Liver (tissue), 9 donors: ENCODE measurements around the gene FER. TPM values are rescaled to one million over a fixed set of nuclear protein-coding genes. Genes with fewer than 3 reads are reported as not detected.

Experiments
- DNase-seq: peaks from one replicate; pipeline ENCODE4 v3.0.0-alpha.2; 2017; ENCODE audit warnings: low spot score
- H3K27ac ChIP-seq, 2 donors: one replicate each; pipeline ENCODE4 v1.7.0; 2013; ENCODE audit warnings: inconsistent platforms in 2 of 2, low read length in 2 of 2, control low read depth in 1 of 2, low read depth in 1 of 2, mild to moderate bottlenecking in 1 of 2
- H3K27me3 ChIP-seq, 4 donors: one replicate each; pipeline versions ENCODE4 v1.6.1 to v1.7.0; 2013; ENCODE audit warnings: low read length in 3 of 4, inconsistent platforms in 1 of 4, mild to moderate bottlenecking in 1 of 4, moderate library complexity in 1 of 4; ENCODE audit not compliant: control insufficient read depth in 4 of 4, insufficient read depth in 4 of 4
- H3K36me3 ChIP-seq, 4 donors: one replicate each; pipeline versions ENCODE4 v1.6.1 to v1.7.0; 2013; ENCODE audit warnings: low read length in 3 of 4, mild to moderate bottlenecking in 3 of 4, low read depth in 1 of 4, moderate library complexity in 1 of 4; ENCODE audit not compliant: control insufficient read depth in 4 of 4, insufficient read depth in 3 of 4
- H3K4me1 ChIP-seq, 4 donors: one replicate each; pipeline versions ENCODE4 v1.6.1 to v1.7.0; 2013; ENCODE audit warnings: low read length in 3 of 4, mild to moderate bottlenecking in 3 of 4, moderate library complexity in 1 of 4; ENCODE audit not compliant: control insufficient read depth in 4 of 4, insufficient read depth in 4 of 4
- H3K4me3 ChIP-seq, 3 donors: one replicate each; pipeline versions ENCODE4 v1.6.1 to v1.7.0; 2013; ENCODE audit warnings: low read length in 3 of 3, control low read depth in 1 of 3, low read depth in 1 of 3, mild to moderate bottlenecking in 1 of 3
- H3K9ac ChIP-seq, 2 donors: one replicate each; pipeline ENCODE4 v1.7.0; 2013; ENCODE audit warnings: low read length in 2 of 2, mild to moderate bottlenecking in 2 of 2, moderate library complexity in 2 of 2, control low read depth in 1 of 2, low read depth in 1 of 2
- H3K9me3 ChIP-seq, 4 donors: one replicate each; pipeline versions ENCODE4 v1.6.1 to v1.7.0; 2013; ENCODE audit warnings: low read length in 3 of 4; ENCODE audit not compliant: control insufficient read depth in 4 of 4
- EGR1 ChIP-seq, 2 donors: IDR thresholded peaks; 2 replicates each; pipeline ENCODE4 v1.6.1; 2016 to 2018; ENCODE audit warnings: antibody characterized with exemption in 2 of 2, low read depth in 2 of 2
- FOXA1 ChIP-seq: IDR thresholded peaks from 2 replicates; pipeline ENCODE4 v1.6.1; 2016; ENCODE audit warnings: antibody characterized with exemption
- FOXA2 ChIP-seq: IDR thresholded peaks from 2 replicates; pipeline ENCODE4 v1.6.1; 2016; ENCODE audit warnings: antibody characterized with exemption
- GABPA ChIP-seq, 2 donors: IDR thresholded peaks in 1 of 2; conservative IDR thresholded peaks in 1 of 2; 2 replicates each; pipeline ENCODE4 v1.6.1; 2016; ENCODE audit warnings: antibody characterized with exemption in 2 of 2, mild to moderate bottlenecking in 1 of 2, moderate library complexity in 1 of 2
- HNF4A ChIP-seq, 2 donors: conservative IDR thresholded peaks; 2 replicates each; pipeline ENCODE4 v1.6.1; 2016; ENCODE audit warnings: antibody characterized with exemption in 2 of 2, mild to moderate bottlenecking in 2 of 2
- HNF4G ChIP-seq: IDR thresholded peaks from 2 replicates; pipeline ENCODE4 v1.6.1; 2016; ENCODE audit warnings: antibody characterized with exemption
- JUND ChIP-seq, 2 donors: IDR thresholded peaks; 2 replicates each; pipeline ENCODE4 v1.6.1; 2016; ENCODE audit warnings: antibody characterized with exemption in 2 of 2
- NR2F2 ChIP-seq: IDR thresholded peaks from 2 replicates; pipeline ENCODE4 v1.6.1; 2016; ENCODE audit warnings: antibody characterized with exemption
- RAD21 ChIP-seq, 2 donors: IDR thresholded peaks; 2 replicates each; pipeline ENCODE4 v1.6.1; 2016; ENCODE audit warnings: antibody characterized with exemption in 2 of 2, mild to moderate bottlenecking in 2 of 2
- RXRA ChIP-seq, 2 donors: IDR thresholded peaks; 2 replicates each; pipeline ENCODE4 v1.6.1; 2017 to 2018; ENCODE audit warnings: antibody characterized with exemption in 2 of 2, mild to moderate bottlenecking in 1 of 2
- SP1 ChIP-seq: IDR thresholded peaks from 2 replicates; pipeline ENCODE4 v1.6.1; 2018; ENCODE audit warnings: antibody characterized with exemption, mild to moderate bottlenecking
- TAF1 ChIP-seq: conservative IDR thresholded peaks from 2 replicates; pipeline ENCODE4 v1.6.1; 2016; ENCODE audit warnings: antibody characterized with exemption, mild to moderate bottlenecking
- YY1 ChIP-seq: IDR thresholded peaks from 2 replicates; pipeline ENCODE4 v1.6.1; 2016; ENCODE audit warnings: antibody characterized with exemption, mild to moderate bottlenecking
- WGBS: extraction: QIAGEN DNeasy Blood & Tissue Kit; methylation state at CpG from one replicate; pipeline ENCODE4 v1.1.7; 2013; 5-methylcytosine and 5-hydroxymethylcytosine counted together
- polyA plus RNA-seq, 2 donors: library from polyadenylated mRNA; stranded (reverse) in 1 of 2; unstranded in 1 of 2; fragments of 200-250 nt in 1 of 2; fragments of >200 nt in 1 of 2; fragmentation: Nextera tagmentation in 1 of 2; extraction: Ambion mirVana in 1 of 2; gene quantifications; one replicate each; pipeline versions ENCODE4 v1.2.1 to v1.2.3, GENCODE V29; 2013 to 2015
- total RNA-seq, 2 donors: library from RNA; depleted of rRNA; stranded (reverse); fragments of >200 nt; gene quantifications; one replicate each; pipeline ENCODE4 v1.2.3, GENCODE V29; 2014
- TF ChIP-seq, protein P1 (sequence below): fragments of 150-350 bp; IDR thresholded peaks from 2 replicates; pipeline ENCODE4 v1.5.1; 2017; ENCODE audit warnings: improper control_type of control experiment, low read depth, low read length; ENCODE audit not compliant: missing input control
- TF ChIP-seq, protein P2 (sequence below): IDR thresholded peaks from 2 replicates; pipeline ENCODE4 v1.6.1; 2016; ENCODE audit warnings: antibody characterized with exemption
- TF ChIP-seq, protein P3 (sequence below): IDR thresholded peaks from 2 replicates; pipeline ENCODE4 v1.6.1; 2016; ENCODE audit warnings: antibody characterized with exemption, mild to moderate bottlenecking
- TF ChIP-seq, protein P4 (sequence below): IDR thresholded peaks from 2 replicates; pipeline ENCODE4 v1.6.1; 2016; ENCODE audit warnings: antibody characterized with exemption
- TF ChIP-seq, protein P5 (sequence below): IDR thresholded peaks from 2 replicates; pipeline ENCODE4 v1.6.1; 2016; ENCODE audit warnings: antibody characterized with exemption
- donor health status: healthy.
- donor health status: healthy.
- donor health status: healthy.
- donor health status: healthy.
- donor health status: healthy.

Gene FER
- total and polyA plus RNA-seq, 4 donors = 0.83 to 9.8 (median 5.9) TPM

DNA sequence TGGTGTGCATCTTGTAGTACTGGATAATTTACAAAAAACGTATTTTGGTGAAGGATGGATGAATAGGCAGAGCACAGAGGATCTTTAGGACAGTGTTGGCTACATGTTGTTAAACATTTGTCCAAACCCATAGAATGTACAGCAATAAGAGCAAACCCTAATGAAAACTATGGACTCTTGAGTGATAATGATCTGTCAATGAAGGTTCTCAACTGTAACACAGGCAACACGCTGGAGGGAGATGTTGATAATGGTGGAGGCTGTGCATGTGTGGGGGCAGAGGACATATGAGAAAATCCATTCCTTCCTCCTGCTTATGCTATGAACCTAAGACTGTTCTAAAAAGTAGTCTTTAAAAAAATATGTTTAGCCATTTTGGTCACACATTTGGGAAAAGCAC, 194.0 kb downstream of the FER start (continued):
- TF ChIP-seq FOXA2 (no peak), RXRA (IDR thresholded peaks at IDR 0.05) (no peak), SP1 (no peak), EGR1 (IDR thresholded peaks at IDR 0.05; ENCODE audit: low read depth in 2 of 2) (no peak), GABPA (IDR thresholded peaks at IDR 0.05 in 1 of 2, conservative IDR thresholded peaks at IDR 0.05 in 1 of 2) (no peak)

DNA sequence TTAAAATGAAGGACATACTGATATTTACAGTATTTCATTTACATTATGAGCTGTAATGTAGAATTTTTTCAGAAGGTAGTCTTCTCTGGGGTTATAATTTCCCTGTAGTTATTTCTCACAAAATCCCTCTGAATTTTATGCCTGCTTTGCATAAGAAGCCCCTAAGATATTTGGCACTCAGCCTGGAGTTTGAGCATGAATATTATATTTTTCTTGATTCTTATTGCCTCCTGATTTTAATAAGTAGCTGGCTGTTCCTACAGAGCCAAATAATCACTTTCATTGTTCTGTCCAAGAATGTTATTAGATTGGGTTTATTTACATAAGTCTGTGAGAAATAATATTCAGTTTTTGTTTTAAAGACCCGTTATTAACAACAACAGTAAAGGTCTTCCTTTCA, 195.0 kb downstream of the FER start:
- Histone ChIP-seq H3K27me3 (no peaks in the 10 kb centered on the region), H3K9ac (no peak overlapping the region), H3K4me3 (no peak overlapping the region), H3K9me3 (no peaks in the 10 kb centered on the region), H3K4me1 (no peaks in the 10 kb centered on the region), H3K27ac (no peak overlapping the region), H3K36me3 (peaks cover 0 to 5% (median under 1%) of the 10 kb centered on the region in 4 donors)
- no peak for TF ChIP-seq RAD21 (IDR thresholded peaks at IDR 0.05)
- no peak for TF ChIP-seq FOXA1
- TF ChIP-seq RXRA (IDR thresholded peaks at IDR 0.05) = no peak
- TF ChIP-seq FOXA2 = no peak
- no peak for TF ChIP-seq YY1
- no peak for TF ChIP-seq GABPA (IDR thresholded peaks at IDR 0.05 in 1 of 2, conservative IDR thresholded peaks at IDR 0.05 in 1 of 2)
- TF ChIP-seq, protein P1, sequence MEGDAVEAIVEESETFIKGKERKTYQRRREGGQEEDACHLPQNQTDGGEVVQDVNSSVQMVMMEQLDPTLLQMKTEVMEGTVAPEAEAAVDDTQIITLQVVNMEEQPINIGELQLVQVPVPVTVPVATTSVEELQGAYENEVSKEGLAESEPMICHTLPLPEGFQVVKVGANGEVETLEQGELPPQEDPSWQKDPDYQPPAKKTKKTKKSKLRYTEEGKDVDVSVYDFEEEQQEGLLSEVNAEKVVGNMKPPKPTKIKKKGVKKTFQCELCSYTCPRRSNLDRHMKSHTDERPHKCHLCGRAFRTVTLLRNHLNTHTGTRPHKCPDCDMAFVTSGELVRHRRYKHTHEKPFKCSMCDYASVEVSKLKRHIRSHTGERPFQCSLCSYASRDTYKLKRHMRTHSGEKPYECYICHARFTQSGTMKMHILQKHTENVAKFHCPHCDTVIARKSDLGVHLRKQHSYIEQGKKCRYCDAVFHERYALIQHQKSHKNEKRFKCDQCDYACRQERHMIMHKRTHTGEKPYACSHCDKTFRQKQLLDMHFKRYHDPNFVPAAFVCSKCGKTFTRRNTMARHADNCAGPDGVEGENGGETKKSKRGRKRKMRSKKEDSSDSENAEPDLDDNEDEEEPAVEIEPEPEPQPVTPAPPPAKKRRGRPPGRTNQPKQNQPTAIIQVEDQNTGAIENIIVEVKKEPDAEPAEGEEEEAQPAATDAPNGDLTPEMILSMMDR = no peak
- TF ChIP-seq, protein P2, sequence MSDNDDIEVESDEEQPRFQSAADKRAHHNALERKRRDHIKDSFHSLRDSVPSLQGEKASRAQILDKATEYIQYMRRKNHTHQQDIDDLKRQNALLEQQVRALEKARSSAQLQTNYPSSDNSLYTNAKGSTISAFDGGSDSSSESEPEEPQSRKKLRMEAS = no peak
- no peak for TF ChIP-seq SP1
- no peak for TF ChIP-seq HNF4A (conservative IDR thresholded peaks at IDR 0.05)
- TF ChIP-seq TAF1 = no peak
- TF ChIP-seq, protein P3, sequence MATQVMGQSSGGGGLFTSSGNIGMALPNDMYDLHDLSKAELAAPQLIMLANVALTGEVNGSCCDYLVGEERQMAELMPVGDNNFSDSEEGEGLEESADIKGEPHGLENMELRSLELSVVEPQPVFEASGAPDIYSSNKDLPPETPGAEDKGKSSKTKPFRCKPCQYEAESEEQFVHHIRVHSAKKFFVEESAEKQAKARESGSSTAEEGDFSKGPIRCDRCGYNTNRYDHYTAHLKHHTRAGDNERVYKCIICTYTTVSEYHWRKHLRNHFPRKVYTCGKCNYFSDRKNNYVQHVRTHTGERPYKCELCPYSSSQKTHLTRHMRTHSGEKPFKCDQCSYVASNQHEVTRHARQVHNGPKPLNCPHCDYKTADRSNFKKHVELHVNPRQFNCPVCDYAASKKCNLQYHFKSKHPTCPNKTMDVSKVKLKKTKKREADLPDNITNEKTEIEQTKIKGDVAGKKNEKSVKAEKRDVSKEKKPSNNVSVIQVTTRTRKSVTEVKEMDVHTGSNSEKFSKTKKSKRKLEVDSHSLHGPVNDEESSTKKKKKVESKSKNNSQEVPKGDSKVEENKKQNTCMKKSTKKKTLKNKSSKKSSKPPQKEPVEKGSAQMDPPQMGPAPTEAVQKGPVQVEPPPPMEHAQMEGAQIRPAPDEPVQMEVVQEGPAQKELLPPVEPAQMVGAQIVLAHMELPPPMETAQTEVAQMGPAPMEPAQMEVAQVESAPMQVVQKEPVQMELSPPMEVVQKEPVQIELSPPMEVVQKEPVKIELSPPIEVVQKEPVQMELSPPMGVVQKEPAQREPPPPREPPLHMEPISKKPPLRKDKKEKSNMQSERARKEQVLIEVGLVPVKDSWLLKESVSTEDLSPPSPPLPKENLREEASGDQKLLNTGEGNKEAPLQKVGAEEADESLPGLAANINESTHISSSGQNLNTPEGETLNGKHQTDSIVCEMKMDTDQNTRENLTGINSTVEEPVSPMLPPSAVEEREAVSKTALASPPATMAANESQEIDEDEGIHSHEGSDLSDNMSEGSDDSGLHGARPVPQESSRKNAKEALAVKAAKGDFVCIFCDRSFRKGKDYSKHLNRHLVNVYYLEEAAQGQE = no peak
- TF ChIP-seq, protein P4, sequence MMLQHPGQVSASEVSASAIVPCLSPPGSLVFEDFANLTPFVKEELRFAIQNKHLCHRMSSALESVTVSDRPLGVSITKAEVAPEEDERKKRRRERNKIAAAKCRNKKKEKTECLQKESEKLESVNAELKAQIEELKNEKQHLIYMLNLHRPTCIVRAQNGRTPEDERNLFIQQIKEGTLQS = no peak
- WGBS = 84% methylated on average over 1 of the region's 1 CpG
- DNase-seq = no peak

DNA sequence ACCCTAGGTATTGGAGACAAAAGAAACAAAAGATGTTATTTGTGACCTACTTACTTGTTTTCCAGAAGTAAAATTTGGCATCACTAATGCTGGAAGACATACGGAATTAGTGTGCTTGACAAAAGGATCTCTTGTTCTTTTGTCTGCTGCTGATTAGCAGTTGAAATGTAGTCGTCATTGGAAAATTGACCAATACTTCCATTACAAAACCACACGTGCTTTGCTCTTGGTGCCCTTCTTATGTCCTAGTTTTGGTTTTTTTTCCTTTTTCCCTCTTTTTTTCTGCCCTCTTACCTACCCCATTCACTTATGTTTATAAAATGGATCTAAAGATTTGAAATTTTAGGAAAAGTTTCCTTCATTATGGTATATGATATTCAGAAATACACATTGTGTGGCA, 197.4 kb downstream of the FER start:
- 94% methylated on average over 3 of the region's 3 CpGs for WGBS
- TF ChIP-seq RXRA (IDR thresholded peaks at IDR 0.05) (no peak), FOXA1 (no peak), TAF1 (no peak), HNF4G (no peak), JUND (IDR thresholded peaks at IDR 0.05) (no peak), RAD21 (IDR thresholded peaks at IDR 0.05) (no peak), EGR1 (IDR thresholded peaks at IDR 0.05; ENCODE audit: low read depth in 2 of 2) (no peak), FOXA2 (no peak), SP1 (no peak), NR2F2 (no peak), HNF4A (conservative IDR thresholded peaks at IDR 0.05) (no peak), YY1 (no peak)
- TF ChIP-seq, protein P3 = no peak
- TF ChIP-seq, protein P5, sequence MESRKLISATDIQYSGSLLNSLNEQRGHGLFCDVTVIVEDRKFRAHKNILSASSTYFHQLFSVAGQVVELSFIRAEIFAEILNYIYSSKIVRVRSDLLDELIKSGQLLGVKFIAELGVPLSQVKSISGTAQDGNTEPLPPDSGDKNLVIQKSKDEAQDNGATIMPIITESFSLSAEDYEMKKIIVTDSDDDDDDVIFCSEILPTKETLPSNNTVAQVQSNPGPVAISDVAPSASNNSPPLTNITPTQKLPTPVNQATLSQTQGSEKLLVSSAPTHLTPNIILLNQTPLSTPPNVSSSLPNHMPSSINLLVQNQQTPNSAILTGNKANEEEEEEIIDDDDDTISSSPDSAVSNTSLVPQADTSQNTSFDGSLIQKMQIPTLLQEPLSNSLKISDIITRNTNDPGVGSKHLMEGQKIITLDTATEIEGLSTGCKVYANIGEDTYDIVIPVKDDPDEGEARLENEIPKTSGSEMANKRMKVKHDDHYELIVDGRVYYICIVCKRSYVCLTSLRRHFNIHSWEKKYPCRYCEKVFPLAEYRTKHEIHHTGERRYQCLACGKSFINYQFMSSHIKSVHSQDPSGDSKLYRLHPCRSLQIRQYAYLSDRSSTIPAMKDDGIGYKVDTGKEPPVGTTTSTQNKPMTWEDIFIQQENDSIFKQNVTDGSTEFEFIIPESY = no peak
- Histone ChIP-seq H3K9ac (no peak overlapping the region), H3K9me3 (no peaks in the 10 kb centered on the region), H3K27me3 (no peaks in the 10 kb centered on the region), H3K4me1 (no peaks in the 10 kb centered on the region), H3K36me3 (peaks cover 0 to 5% (median under 1%) of the 10 kb centered on the region in 4 donors), H3K27ac (no peak overlapping the region), H3K4me3 (no peak overlapping the region)
- no peak for DNase-seq
